HT1080 (cell line): ENCODE results near the gene SNX12. TPM values are rescaled to one million over a fixed set of nuclear protein-coding genes. Genes with fewer than 3 reads are reported as not detected.

Experiments
- DNase-seq: peaks from one replicate; pipeline ENCODE4 v3.0.0-alpha.2; 2015; ENCODE audit warnings: low read depth
- polyA plus RNA-seq, 2 experiments: library from polyadenylated mRNA; depleted of rRNA; stranded (reverse); fragments of >200 nt; gene quantifications; 2 replicates each; pipeline ENCODE4 v1.2.3, GENCODE V29; 2015
- total RNA-seq: library from RNA; depleted of rRNA; stranded (reverse); fragments of >200 nt; shearing (Covaris generic); gene quantifications from 2 replicates; pipeline ENCODE4 v1.2.3, GENCODE V29; 2014; rRNA removed

The SNX12 gene
- total RNA-seq: 61.2 and 68.9 TPM in 2 replicates
- 41.8 and 54.1 TPM in 2 replicates for polyA plus RNA-seq (2015; cell fraction: cytosol; rRNA removed)
- 26.2 and 33.7 TPM in 2 replicates for polyA plus RNA-seq (2015; cell fraction: nucleus; rRNA removed)

DNA sequence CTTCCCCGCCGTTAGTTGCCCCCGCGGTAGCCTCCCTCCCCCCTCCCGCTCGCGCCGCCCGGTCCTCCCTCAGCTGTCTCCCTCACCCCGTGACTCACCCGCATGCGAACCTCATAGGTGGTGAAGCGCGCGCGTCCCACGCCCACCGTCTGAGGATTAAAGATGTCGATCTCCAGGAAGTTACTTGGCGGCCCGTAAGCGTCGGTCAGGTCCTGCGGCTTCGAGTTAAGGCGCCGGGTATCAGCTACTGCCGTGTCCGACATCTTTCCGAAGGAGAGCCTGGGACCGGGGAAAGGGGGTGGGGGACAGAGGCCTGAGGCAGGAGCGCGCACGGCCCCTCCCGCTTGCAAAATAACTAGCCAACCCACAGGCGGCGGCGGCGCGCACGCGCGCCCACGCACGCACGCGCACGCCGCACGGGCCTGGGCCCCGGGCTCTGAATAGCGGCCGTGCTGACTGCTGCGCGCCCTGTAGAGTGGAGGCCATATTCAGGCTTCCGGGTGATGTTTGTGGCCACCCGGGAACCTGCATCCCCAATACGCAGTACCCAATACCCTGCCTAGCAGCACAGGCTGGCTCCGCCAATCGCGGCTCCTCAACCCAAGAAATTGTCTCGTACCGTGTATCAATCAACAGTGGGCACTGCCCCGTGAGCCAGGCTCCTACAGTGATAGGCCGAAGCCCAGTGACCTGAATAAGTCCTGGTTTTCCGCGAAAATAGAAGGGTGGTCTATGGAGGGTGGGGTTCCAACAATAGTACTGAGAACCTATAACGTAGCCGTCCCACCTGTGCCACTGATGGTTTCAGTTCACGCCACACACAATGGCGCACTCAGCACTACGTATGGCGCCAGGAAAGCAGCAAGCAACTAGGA, at the start of gene SNX12:
Gene SNX12 (minus strand): TSS at position 291 of the 875 bp plus-strand sequence. CDS start 28 bp downstream, at position 263.
- DNase-seq: peak; percentile 94

GRCh38 chrX:71117358-71117757, 49.2 kb upstream of the SNX12 start:
- no peak for DNase-seq

- no peak for DNase-seq
Observed at GRCh38 chrX:71111921-71112431, 43.8 kb upstream of the SNX12 start.

DNA sequence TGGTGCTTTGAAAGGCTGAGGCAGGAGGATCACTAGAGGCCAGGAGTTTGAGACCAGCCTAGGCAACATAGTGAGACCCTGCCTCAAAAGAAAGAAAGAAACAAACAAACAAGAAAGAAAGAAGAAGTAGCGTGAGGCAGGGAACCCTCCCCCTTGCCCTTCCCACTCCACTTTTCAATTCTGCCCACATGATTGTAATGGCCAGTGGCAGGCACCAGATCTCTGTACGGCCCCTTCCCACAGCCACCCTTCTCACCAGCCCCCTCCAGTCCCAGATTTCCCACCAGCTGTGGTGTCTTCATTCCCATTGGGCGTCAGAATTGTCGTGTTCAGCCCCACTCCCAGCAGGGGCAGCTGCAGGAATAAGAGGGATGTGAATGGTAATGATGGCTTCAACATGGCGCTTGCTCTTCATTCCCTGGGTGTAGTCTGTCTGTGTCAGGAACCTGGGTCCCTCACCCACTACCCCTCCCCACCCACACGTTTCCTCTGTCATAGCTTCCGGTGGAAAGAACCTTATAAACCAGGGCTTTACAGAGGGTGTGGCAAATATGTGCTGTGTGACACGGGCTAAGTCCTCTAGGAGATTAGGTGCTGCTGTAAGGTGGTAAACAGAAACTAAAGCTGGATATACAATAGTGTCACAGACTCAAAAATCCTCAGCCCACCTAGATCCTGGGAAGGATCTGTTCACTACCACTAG, 43.2 kb upstream of the SNX12 start, which contains the start of gene IL2RG:
Gene IL2RG (minus strand): TSS at position 437 of the 703 bp plus-strand sequence. CDS start 38 bp downstream, at position 399.
- no peak for DNase-seq

- no peak for DNase-seq
Observed at GRCh38 chrX:71109051-71109450, 40.9 kb upstream of the SNX12 start.

DNA sequence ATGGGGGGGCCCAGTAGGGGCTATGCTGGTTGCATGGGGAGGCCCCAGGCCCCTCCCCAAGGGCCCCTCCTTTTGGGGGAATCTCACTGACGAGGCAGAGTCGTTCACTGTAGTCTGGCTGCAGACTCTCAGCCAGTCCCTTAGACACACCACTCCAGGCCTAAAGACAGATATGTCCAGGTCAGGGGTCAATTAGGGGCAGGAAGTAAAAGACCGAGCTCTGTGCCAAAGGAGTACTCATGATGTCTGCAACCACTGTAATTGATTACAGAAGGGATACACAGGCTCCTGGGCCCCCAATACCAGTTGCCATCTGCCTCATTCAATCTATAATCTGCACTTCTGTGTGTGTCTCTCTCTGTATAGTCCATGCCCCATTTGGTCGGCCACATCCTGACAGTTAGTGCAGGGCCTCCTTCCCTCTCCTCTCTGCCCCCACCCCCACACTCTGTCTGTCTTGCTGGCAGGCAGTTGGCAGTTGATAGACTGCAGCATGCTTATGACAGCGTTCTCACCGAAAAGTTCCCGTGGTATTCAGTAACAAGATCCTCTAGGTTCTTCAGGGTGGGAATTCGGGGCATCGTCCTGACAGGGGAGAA, 39.7 kb upstream of the SNX12 start:
- no peak for DNase-seq

- DNase-seq: no peak
Observed at GRCh38 chrX:71107245-71107644, 39.1 kb upstream of the SNX12 start.

DNA sequence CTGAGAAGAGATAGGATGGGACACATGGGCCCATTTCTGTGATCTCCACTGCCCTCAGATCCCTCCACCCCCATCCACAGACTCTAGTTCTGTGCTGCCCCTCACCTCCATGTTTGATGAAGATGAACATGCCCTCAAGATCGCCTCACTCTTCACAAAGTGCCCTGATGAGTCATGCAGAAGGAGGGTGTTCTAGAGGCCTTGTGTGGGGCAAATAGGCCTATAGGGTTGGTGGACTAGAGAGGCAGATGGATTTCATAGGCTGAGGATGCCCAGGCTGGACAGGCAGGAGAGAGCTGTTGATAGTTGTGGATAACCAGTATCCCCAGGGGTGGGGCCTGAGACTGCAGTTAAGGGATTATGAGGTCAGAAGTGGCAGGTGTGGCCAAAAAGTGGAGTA, 38.3 kb upstream of the SNX12 start, which contains the start of gene CXorf65:
Gene CXorf65 (minus strand): TSS at position 314 of the 400 bp plus-strand sequence. CDS start 184 bp downstream, at position 130.
- no peak for DNase-seq

DNA sequence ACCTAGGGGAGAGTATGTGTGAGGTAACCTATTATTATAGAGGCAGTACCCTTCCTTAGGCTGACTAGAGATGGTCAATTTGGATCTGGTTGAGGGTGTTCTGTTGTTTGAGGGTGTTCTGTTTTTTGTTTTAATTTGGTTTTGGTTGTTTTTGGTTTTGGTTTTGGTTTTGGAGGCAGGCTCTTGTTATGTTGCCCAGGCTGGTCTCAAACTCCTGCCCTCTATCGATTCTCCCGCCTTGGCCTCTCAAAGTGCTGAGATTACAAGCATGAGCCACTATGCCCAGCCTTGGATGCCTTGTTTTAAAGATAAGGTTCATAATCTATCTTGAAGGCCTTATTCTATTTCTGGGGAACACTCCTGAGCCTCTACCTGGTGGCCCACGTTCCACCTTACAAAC, 37.5 kb upstream of the SNX12 start:
- DNase-seq: no peak

- no peak for DNase-seq
Observed at GRCh38 chrX:71103110-71103983, 35.2 kb upstream of the SNX12 start.

GRCh38 chrX:71102292-71102691, 34.2 kb upstream of the SNX12 start:
- DNase-seq: no peak

- no peak for DNase-seq
Observed at GRCh38 chrX:71100581-71101505, 32.7 kb upstream of the SNX12 start.

DNA sequence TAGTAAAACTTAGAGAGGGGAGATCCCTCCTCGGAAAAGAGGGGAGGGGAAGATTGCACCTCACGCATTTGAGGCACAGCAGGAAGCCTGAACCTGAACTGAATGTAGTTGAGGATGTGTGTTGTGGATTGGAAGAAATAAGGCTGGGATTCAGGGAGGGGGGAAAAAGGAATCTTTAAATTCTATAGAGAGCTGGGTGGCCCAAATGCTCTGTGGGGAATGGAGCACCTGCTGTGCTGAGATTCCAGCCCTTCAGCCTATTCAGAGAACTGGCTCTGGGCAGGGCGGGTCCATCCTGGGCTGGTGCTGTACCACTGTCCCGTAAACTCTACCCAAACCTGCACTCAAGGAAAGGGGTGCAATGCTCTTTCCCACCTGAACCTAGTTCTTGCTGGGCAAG, 31.6 kb upstream of the SNX12 start:
- no peak for DNase-seq

GRCh38 chrX:71098951-71099506, 30.9 kb upstream of the SNX12 start:
- no peak for DNase-seq

DNA sequence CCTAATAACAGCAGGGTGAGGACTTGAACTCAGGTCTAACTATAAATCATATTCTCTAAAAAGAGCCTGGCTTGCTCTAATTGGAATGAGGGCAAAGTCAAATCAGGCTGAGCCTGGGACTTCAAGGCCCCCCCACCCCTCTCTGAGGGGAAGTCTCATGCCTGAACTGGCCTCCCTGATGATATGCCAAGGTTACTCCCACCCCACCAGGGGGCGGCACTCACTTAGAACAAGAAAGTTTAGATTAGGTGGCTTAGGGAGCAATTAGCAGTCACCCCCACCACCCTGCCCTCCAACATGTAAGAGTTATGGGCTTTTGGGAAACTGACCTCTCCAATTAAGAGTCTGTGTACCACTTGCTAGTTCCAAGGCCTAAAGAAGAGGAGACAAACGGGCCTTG, 30.2 kb upstream of the SNX12 start:
- peak; percentile 4 for DNase-seq

DNA sequence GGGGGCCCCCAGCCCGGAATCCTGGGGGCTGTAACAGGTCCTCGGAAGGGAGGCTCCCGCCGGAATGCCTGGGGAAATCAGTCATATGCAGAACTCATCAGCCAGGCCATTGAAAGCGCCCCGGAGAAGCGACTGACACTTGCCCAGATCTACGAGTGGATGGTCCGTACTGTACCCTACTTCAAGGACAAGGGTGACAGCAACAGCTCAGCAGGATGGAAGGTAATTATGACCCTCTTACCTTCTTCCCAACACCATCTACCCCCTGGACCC, 28.6 kb upstream of the SNX12 start:
- DNase-seq: no peak

DNA sequence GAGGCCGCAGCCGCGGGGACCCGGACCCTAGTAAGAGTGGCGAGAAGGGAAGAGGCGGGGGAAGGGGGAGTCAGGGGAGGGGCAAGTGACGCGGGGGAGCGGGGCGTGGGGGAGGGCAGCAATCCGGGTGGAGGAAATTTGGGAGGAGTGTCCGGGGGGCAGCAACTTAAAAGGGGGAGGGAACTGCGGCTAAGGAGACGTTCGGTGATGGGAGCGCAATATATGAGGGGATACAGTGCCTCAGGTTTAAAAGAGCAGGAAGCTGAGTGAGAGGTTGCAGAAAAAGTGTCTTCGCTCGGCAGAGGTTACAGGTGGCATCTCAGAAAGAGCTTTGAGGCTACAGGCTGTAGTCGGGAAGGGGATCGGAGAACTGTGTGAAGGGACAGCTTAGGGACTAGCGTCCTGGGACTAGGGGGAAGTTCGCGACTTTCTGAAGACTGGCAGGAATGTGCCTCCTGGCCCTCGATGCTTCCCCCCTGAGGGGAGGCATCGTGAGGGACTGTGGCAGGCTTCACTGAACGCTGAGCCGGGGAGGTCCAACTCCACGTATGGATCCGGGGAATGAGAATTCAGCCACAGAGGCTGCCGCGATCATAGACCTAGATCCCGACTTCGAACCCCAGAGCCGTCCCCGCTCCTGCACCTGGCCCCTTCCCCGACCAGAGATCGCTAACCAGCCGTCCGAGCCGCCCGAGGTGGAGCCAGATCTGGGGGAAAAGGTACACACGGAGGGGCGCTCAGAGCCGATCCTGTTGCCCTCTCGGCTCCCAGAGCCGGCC, 28.0 kb upstream of the SNX12 start:
- DNase-seq: peak; percentile 25

DNA sequence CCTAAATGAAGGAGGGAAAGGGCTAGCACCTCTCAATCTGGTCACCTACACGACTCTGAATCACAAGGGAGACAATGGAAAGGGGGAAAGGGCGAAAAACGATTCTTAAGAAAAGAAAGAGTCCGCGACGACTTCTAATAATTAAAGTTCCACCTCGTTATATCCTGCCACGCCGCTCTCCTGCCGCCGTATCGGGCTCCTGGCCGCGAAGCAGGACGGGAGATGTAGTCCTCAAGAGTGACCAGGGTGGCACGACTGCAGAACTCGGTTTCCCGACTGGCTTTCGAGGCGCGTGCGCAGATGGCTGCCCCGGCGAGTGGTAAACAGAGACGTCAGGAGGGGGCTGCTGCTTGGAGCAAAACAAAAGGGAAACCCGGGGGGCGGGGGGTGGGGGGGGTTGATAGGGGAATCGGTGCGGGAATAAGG, 27.4 kb upstream of the SNX12 start, which contains the start of gene FOXO4:
Gene FOXO4 (plus strand): TSS at position 297 of the 426 bp plus-strand sequence. CDS start 678 bp downstream, outside the sequence.
- DNase-seq: peak; percentile 75
